ENCODE results near the gene RCVRN.

- TF ChIP-seq CTCF (IDR thresholded peaks at IDR 0.05) (no peak), POLR2A (IDR thresholded peaks at IDR 0.05) (no peak)
Measured at GRCh38 chr17:9855036-9855435, 50.0 kb downstream of the RCVRN start.

Data from lower leg skin (tissue), 3 donors.